GM12872 (cell line): Measurements from ENCODE around the gene FCN3.

ENCODE experiments used
- TF ChIP-seq, protein P1 (sequence below): IDR thresholded peaks from 3 replicates; pipeline ENCODE4 v1.5.1; 2011; ENCODE audit warnings: low read depth, mild to moderate bottlenecking, low read length, moderate library complexity; ENCODE audit not compliant: insufficient read depth

The FCN3 gene

GRCh38 chr1:27356619-27357280, 17.9 kb downstream of the FCN3 start:
- TF ChIP-seq, protein P1, sequence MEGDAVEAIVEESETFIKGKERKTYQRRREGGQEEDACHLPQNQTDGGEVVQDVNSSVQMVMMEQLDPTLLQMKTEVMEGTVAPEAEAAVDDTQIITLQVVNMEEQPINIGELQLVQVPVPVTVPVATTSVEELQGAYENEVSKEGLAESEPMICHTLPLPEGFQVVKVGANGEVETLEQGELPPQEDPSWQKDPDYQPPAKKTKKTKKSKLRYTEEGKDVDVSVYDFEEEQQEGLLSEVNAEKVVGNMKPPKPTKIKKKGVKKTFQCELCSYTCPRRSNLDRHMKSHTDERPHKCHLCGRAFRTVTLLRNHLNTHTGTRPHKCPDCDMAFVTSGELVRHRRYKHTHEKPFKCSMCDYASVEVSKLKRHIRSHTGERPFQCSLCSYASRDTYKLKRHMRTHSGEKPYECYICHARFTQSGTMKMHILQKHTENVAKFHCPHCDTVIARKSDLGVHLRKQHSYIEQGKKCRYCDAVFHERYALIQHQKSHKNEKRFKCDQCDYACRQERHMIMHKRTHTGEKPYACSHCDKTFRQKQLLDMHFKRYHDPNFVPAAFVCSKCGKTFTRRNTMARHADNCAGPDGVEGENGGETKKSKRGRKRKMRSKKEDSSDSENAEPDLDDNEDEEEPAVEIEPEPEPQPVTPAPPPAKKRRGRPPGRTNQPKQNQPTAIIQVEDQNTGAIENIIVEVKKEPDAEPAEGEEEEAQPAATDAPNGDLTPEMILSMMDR: 0 out of 3 replicates have a peak, but pooled peaks have one; percentile 28

DNA sequence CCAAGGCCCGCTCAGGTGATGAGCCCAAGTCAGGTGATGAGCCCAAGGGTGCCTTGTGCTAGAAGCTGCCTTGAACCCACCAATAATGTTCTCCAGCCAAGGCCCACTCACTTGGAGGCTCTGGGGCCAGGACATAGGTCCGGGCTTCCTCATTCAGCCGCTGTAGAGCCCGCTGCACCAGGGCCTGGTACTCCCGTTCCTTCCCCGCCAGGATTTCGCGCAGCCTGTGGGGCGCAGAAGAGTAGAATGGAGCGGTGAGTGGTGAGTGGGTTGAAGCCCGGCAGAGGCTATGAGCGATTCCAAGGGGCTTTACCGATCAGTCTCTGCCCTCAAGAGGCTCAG, 18.4 kb downstream of the FCN3 start:
- TF ChIP-seq, protein P1: no peak

GRCh38 chr1:27355683-27356082, 18.9 kb downstream of the FCN3 start:
- TF ChIP-seq, protein P1: no peak

DNA sequence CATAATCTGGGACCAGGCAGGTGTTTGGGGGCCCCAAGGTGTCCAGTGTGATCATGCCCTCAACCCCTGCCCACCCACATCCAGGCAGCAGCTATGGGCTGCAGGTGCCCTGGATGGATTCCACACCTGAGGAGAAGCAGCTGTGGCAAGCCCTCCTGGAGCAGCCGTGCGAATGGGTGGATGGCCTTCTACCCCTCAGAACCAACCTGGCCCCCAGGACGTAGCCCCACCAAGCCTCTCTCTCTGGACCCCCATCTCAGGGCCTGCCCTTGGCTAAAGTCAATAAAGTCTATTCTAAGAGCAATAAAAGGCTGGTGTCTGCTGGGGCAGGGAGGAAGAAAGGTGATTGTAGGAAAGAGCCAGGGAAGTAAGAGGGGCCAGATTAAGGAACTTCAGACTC, 21.0 kb downstream of the FCN3 start:
- TF ChIP-seq, protein P1: no peak

DNA sequence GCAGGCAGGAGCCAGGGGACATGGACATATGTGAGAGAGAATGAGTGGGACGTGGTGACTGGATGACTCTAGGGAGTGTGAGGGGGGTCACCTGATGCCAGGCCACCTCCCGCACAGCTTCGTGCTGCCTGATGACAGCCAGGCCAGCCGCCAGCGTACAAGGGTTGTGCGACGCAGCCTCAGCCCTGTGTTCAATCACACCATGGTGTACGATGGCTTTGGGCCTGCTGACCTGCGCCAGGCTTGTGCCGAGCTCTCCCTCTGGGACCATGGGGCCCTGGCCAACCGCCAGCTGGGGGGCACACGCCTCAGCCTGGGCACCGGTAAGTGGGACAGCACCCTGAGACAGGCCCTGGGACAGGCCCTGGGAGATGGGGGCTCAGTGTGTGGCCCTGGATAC, 21.5 kb downstream of the FCN3 start:
- TF ChIP-seq, protein P1: no peak

DNA sequence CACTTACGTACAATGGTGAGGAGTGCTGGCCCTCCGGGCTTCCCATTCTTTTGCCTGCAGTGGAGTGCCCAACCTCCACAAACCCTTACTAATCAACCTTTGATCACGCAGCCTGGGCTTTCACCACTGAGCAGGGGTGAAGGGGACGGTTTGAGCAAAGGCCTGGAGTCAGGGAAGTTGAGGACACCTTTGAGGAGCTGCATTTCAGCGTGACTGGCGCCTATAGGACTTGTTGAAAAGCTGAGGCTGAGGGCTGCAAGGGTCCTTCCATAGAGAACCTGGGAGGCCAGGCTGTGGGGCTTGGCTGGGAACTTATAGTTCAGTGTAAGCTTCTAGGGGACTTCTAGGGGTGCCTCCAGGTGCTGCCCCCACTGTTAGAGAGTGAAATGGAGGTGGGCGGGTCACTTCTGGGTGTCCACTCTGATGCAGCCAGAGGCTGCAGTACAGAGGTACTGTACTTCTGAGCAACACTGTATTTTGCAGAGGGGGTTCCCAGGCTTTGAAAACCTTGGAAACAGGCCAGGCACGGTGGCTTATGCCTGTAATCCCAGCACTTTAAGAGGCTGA, 23.0 kb downstream of the FCN3 start:
- TF ChIP-seq, protein P1: no peak

DNA sequence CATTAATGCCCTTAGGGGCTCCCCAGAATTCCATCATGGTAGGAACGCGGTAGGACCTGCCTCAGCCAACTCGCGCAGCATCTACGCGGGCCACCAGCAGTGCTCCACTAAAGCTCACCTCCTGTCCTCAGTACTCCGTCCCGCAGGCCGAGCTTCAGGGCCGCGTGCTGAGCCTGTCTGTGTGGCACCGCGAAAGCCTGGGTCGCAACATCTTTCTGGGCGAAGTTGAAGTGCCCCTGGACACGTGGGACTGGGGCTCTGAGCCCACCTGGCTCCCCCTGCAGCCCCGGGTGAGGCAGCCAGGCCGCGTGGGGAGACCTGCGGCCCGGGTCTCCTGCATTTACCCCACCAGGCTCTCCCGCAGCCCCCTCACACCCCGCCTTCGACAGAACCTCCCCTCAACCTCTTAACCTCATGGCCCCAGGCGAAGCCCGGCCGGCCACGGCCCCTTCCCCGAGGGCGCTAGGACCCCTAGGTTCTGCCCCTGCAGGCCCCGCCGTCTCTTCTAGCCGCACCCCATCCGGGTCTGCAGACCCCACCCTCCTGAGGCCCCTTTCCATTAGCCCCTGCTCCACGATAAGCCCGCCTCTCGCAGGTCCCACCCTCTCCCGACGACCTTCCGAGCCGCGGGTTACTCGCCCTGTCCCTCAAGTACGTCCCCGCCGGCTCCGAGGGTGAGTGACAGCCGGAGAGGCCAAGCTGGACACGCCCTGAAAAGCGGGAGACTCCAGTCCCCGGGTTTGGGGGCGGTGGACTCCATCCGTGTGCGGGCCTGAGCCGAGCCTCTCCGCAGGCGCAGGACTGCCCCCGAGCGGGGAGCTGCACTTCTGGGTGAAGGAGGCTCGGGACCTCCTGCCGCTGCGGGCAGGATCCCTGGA, 23.7 kb downstream of the FCN3 start:
- TF ChIP-seq, protein P1: no peak
